HepG2 (cell line): Measurements from ENCODE around the gene PCSK6. TPM values are rescaled to one million over a fixed set of nuclear protein-coding genes. Genes with fewer than 3 reads are reported as not detected.

Source experiments
- ARID5B ChIP-seq: IDR thresholded peaks from 2 replicates; pipeline ENCODE4 v1.4.0; 2020; ENCODE audit warnings: mild to moderate bottlenecking, missing genetic modification reagents
- ATAD3A ChIP-seq: sonication (generic); formaldehyde crosslinking; IDR thresholded peaks from 2 replicates; pipeline ENCODE4 v1.4.0; 2020; ENCODE audit warnings: missing genetic modification reagents
- GATAD1 ChIP-seq: IDR thresholded peaks from 2 replicates; pipeline ENCODE4 v1.6.1; 2016; ENCODE audit warnings: missing genetic modification reagents, missing compliant biosample characterization
- MTERF4 ChIP-seq: sonication (generic); formaldehyde crosslinking; IDR thresholded peaks from 2 replicates; pipeline ENCODE4 v1.8.0; 2023; ENCODE audit warnings: mild to moderate bottlenecking, missing genetic modification reagents
- NCOA5 ChIP-seq: sonication (generic); formaldehyde crosslinking; IDR thresholded peaks from 2 replicates; pipeline ENCODE4 v1.4.0; 2020; ENCODE audit warnings: missing genetic modification reagents
- NFATC3 ChIP-seq: sonication (generic); formaldehyde crosslinking; IDR thresholded peaks from 2 replicates; pipeline ENCODE4 v1.5.1; 2020; ENCODE audit warnings: mild to moderate bottlenecking, missing genetic modification reagents
- NFYC ChIP-seq: IDR thresholded peaks from 2 replicates; pipeline ENCODE4 v1.6.1; 2016; ENCODE audit warnings: missing genetic modification reagents, missing compliant biosample characterization
- PAF1 ChIP-seq: IDR thresholded peaks from 2 replicates; pipeline ENCODE4 v1.6.1; 2016; ENCODE audit warnings: missing genetic modification reagents, missing compliant biosample characterization
- PLRG1 ChIP-seq: fragments of 450-650 bp; conservative IDR thresholded peaks from 2 replicates; pipeline ENCODE4 v1.6.1; 2016
- SALL2 ChIP-seq: sonication (generic); formaldehyde crosslinking; IDR thresholded peaks from 2 replicates; pipeline ENCODE4 v1.8.1; 2023; ENCODE audit warnings: mild to moderate bottlenecking, missing genetic modification reagents, inconsistent platforms
- SP140L ChIP-seq: sonication (generic); formaldehyde crosslinking; IDR thresholded peaks from 2 replicates; pipeline ENCODE4 v1.4.0; 2020; ENCODE audit warnings: missing genetic modification reagents, borderline replicate concordance
- ZNF136 ChIP-seq: sonication (generic); formaldehyde crosslinking; IDR thresholded peaks from 2 replicates; pipeline ENCODE4 v1.8.1; 2022; ENCODE audit warnings: low read depth, mild to moderate bottlenecking, moderate library complexity, missing genetic modification reagents
- ZNF264 ChIP-seq: sonication (generic); formaldehyde crosslinking; IDR thresholded peaks from 2 replicates; pipeline ENCODE4 v1.4.0; 2020; ENCODE audit warnings: missing genetic modification reagents
- ZNF274 ChIP-seq: sonication (generic); formaldehyde crosslinking; IDR thresholded peaks from 2 replicates; pipeline ENCODE4 v1.5.1; 2020; ENCODE audit warnings: mild to moderate bottlenecking, missing genetic modification reagents
- ZNF329 ChIP-seq: sonication (generic); formaldehyde crosslinking; IDR thresholded peaks from 2 replicates; pipeline ENCODE4 v1.9.0; 2021; ENCODE audit warnings: low read depth, mild to moderate bottlenecking, missing genetic modification reagents
- ZNF33A ChIP-seq: sonication (generic); formaldehyde crosslinking; IDR thresholded peaks from 2 replicates; pipeline ENCODE4 v1.5.1; 2020; ENCODE audit warnings: missing genetic modification reagents, mild to moderate bottlenecking, moderate library complexity, borderline replicate concordance
- ZNF430 ChIP-seq: sonication (generic); formaldehyde crosslinking; IDR thresholded peaks from 2 replicates; pipeline ENCODE4 v1.9.0; 2021; ENCODE audit warnings: mild to moderate bottlenecking, missing genetic modification reagents
- ZNF431 ChIP-seq: sonication (generic); formaldehyde crosslinking; IDR thresholded peaks from 2 replicates; pipeline ENCODE4 v1.9.0; 2022; ENCODE audit warnings: missing genetic modification reagents, low read depth, mild to moderate bottlenecking, borderline replicate concordance
- ZNF543 ChIP-seq: sonication (generic); formaldehyde crosslinking; IDR thresholded peaks from 2 replicates; pipeline ENCODE4 v1.4.0; 2020; ENCODE audit warnings: mild to moderate bottlenecking, missing genetic modification reagents
- ZNF589 ChIP-seq: sonication (generic); formaldehyde crosslinking; conservative IDR thresholded peaks from 2 replicates; pipeline ENCODE4 v1.8.0; 2022; ENCODE audit warnings: mild to moderate bottlenecking, moderate library complexity, missing genetic modification reagents
- ZSCAN25 ChIP-seq: sonication (generic); formaldehyde crosslinking; IDR thresholded peaks from 2 replicates; pipeline ENCODE4 v1.8.0; 2022; ENCODE audit warnings: mild to moderate bottlenecking, missing genetic modification reagents
- polyA plus RNA-seq, 8 experiments: library from polyadenylated mRNA; depleted of rRNA in 3 of 8; stranded (reverse) in 7 of 8; unstranded in 1 of 8; fragments of >200 nt; fragmentation: Illumina TruSeq in 4 of 8; extraction: Trizol in 4 of 8; gene quantifications; 2 replicates each; pipeline versions ENCODE4 v1.2.1 to v1.2.3, GENCODE V29; 2011 to 2016; ENCODE audit warnings: low read depth in 4 of 8, missing spikeins in 1 of 8, mixed read lengths in 1 of 8; ENCODE audit not compliant: insufficient read depth in 1 of 8
- total RNA-seq, 5 experiments: library from RNA; depleted of rRNA; stranded (reverse); fragments of >200 nt; fragmentation: Illumina TruSeq; extraction: Trizol; gene quantifications; 2 replicates each; pipeline ENCODE4 v1.2.3, GENCODE V29; 2016; ENCODE audit warnings: low read depth in 1 of 5
- TF ChIP-seq, protein P1 (sequence below): sonication (generic); formaldehyde crosslinking; IDR thresholded peaks from 2 replicates; pipeline ENCODE4 v1.8.1; 2023; ENCODE audit warnings: mild to moderate bottlenecking, missing genetic modification reagents
- TF ChIP-seq, protein P2 (sequence below): sonication (generic); formaldehyde crosslinking; IDR thresholded peaks from 2 replicates; pipeline ENCODE4 v1.4.0; 2020; ENCODE audit warnings: low read depth, mild to moderate bottlenecking, missing genetic modification reagents

Gene PCSK6
- total and polyA plus RNA-seq, 2 of the 13 experiments (the other 11 are each of a cell fraction or from before 2014, with no cell fraction given): 56.5 to 155 TPM

DNA sequence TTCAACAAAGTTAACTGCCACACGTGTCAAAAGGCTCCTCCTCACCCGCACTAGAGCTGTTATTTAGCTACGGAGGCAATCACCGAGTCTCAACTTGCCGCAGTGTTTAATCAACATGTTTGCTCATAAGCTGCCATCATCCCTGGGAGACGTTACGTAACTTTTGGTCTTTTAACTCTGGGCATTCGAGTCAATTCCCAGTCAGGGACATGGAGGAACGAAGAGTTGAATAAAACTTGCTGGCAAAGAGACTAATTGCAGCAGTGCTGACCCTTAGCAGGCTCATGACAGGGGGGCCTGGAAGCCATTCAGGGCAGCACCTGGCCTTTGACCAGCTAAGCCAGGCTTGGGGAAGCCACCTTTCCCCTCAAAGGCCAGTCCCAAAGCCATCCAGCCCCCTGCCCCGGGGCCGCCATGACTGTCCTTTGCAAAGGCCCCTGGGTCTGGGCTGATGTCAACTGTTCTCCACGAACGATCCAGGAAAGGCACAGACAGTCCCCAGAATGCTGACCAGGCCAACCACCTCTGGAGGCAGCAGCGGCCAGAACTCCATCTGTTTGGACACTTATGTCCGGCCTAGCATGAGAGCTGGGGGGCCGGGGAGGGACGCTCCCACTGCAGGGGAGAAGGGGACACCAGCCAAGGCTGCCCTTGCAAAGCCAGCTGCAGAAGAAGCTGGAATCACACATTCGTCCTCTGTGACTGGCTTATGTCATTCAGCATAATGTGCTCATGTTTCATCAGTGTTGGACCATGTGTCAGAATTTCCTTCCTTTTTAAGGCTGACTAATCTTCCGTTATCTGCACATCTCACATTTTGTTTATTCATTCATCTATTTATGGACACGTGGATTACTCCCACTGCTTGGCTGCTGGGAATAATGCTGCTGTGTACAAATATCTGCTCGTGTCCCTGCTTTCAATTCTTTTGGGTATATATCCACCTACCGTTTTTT, 43.7 kb downstream of the PCSK6 start (continued):
- TF ChIP-seq ZNF589 (no peak), ZNF136 (no peak), NFYC (no peak), PAF1 (CRISPR knock-in tag) (no peak), ZNF543 (CRISPR knock-in tag) (0 out of 2 replicates have a peak, but pooled peaks have one; percentile 80), MTERF4 (CRISPR knock-in tag) (no peak), PLRG1 (no peak), NCOA5 (CRISPR knock-in tag) (no peak), GATAD1 (0 out of 2 replicates have a peak, but pooled peaks have one; percentile 38), ZSCAN25 (CRISPR knock-in tag) (no peak), ZNF33A (CRISPR knock-in tag) (no peak), ATAD3A (CRISPR knock-in tag) (no peak), ZNF264 (CRISPR knock-in tag) (peak; percentile 82), ZNF430 (CRISPR knock-in tag) (no peak), NFATC3 (no peak), SP140L (no peak), ZNF431 (CRISPR knock-in tag) (no peak), ZNF329 (no peak), SALL2 (CRISPR knock-in tag) (no peak), ZNF274 (no peak), ARID5B (CRISPR knock-in tag) (peak; percentile 92)
- TF ChIP-seq, protein P1, sequence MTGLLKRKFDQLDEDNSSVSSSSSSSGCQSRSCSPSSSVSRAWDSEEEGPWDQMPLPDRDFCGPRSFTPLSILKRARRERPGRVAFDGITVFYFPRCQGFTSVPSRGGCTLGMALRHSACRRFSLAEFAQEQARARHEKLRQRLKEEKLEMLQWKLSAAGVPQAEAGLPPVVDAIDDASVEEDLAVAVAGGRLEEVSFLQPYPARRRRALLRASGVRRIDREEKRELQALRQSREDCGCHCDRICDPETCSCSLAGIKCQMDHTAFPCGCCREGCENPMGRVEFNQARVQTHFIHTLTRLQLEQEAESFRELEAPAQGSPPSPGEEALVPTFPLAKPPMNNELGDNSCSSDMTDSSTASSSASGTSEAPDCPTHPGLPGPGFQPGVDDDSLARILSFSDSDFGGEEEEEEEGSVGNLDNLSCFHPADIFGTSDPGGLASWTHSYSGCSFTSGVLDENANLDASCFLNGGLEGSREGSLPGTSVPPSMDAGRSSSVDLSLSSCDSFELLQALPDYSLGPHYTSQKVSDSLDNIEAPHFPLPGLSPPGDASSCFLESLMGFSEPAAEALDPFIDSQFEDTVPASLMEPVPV (CRISPR knock-in tag): no peak
- TF ChIP-seq, protein P2, sequence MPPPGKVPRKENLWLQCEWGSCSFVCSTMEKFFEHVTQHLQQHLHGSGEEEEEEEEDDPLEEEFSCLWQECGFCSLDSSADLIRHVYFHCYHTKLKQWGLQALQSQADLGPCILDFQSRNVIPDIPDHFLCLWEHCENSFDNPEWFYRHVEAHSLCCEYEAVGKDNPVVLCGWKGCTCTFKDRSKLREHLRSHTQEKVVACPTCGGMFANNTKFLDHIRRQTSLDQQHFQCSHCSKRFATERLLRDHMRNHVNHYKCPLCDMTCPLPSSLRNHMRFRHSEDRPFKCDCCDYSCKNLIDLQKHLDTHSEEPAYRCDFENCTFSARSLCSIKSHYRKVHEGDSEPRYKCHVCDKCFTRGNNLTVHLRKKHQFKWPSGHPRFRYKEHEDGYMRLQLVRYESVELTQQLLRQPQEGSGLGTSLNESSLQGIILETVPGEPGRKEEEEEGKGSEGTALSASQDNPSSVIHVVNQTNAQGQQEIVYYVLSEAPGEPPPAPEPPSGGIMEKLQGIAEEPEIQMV (CRISPR knock-in tag): no peak; the same call in 1 of the 2 replicates
